ENCODE measurements around the gene DCST2.
A peak's percentile ranks its signal among the peaks of the same experiment; 100 is the strongest.

The DCST2 gene

GRCh38 chr1:155018617-155019348, 14.8 kb downstream of the DCST2 start:
- Histone ChIP-seq H3K4me3 (ENCODE audit: low read length in 2 of 2) (no peak overlapping the region), H3K23ac (ENCODE audit: low read depth, low read length, poor library complexity) (peak overlapping the region; percentile 8), H4K91ac (ENCODE audit: low read depth, low read length, poor library complexity) (no peak overlapping the region), H2BK12ac (ENCODE audit: low read length) (no peak overlapping the region), H3K4me2 (ENCODE audit: insufficient read depth, low read length, poor library complexity, severe bottlenecking) (no peak overlapping the region), H3K9ac (ENCODE audit: low read depth, low read length, poor library complexity) (peak overlapping the region; percentile 63), H2BK15ac (ENCODE audit: low read length) (no peak overlapping the region), H2AK5ac (ENCODE audit: low read depth, low read length) (peak overlapping the region; percentile 88), H3K9me3 (replicated peaks in 1 of 2; ENCODE audit: control insufficient read depth in 2 of 2, insufficient read depth in 1 of 2, low read depth in 1 of 2, low read length in 2 of 2) (no peaks in the 10 kb centered on the region), H3K4me1 (ENCODE audit: control insufficient read depth in 2 of 2, insufficient read depth in 1 of 2, low read depth in 1 of 2, low read length in 2 of 2) (peaks cover 19 to 27% of the 10 kb centered on the region in 2 donors), H2BK5ac (ENCODE audit: low read length) (no peak overlapping the region), H3K4ac (ENCODE audit: low read length) (no peak overlapping the region), H3K18ac (ENCODE audit: low read length) (peak overlapping the region; percentile 91), H3K36me3 (replicated peaks in 1 of 2; ENCODE audit: control insufficient read depth in 2 of 2, insufficient read depth in 2 of 2, low read length in 2 of 2) (peaks cover 14% of the 10 kb centered on the region in 2 donors), H2AFZ (ENCODE audit: low read length) (no peak overlapping the region), H3K79me1 (ENCODE audit: low read depth, low read length) (no peaks in the 10 kb centered on the region), H3K27ac (replicated peaks; ENCODE audit: low read length) (peak overlapping the region; percentile 58), H2BK120ac (ENCODE audit: low read depth, low read length) (no peak overlapping the region), H4K8ac (ENCODE audit: low read depth, low read length) (no peak overlapping the region), H3K14ac (ENCODE audit: low read length) (peak overlapping the region; percentile 32), H3K27me3 (ENCODE audit: control insufficient read depth in 3 of 3, insufficient read depth in 3 of 3, low read depth in 1 of 3, low read length in 3 of 3) (no peaks in the 10 kb centered on the region)
- no CpG with 5 or more reads among the region's 8 CpGs for WGBS, 2 donors (ENCODE audit: extremely low coverage in 2 of 2, insufficient read length in 2 of 2, insufficient replicate concordance in 1 of 2)
- DNase-seq (ENCODE audit: low spot score): peak; percentile 36

GRCh38 chr1:155017946-155018316, 15.7 kb downstream of the DCST2 start:
- no peak overlapping the region for H3K9ac ChIP-seq (ENCODE audit: low read depth, low read length, poor library complexity)
- H2AK5ac ChIP-seq (ENCODE audit: low read depth, low read length): peak overlapping the region; percentile 88
- H4K91ac ChIP-seq (ENCODE audit: low read depth, low read length, poor library complexity): no peak overlapping the region
- H4K8ac ChIP-seq (ENCODE audit: low read depth, low read length): no peak overlapping the region
- H2BK5ac ChIP-seq (ENCODE audit: low read length): peak overlapping the region; percentile 79
- peak overlapping the region; percentile 88 for H3K27ac ChIP-seq (replicated peaks; ENCODE audit: low read length)
- WGBS, 2 donors (ENCODE audit: extremely low coverage in 2 of 2, insufficient read length in 2 of 2, insufficient replicate concordance in 1 of 2): no CpG with 5 or more reads among the region's 6 CpGs
- H3K18ac ChIP-seq (ENCODE audit: low read length): no peak overlapping the region
- no peak overlapping the region for H3K23ac ChIP-seq (ENCODE audit: low read depth, low read length, poor library complexity)
- H3K79me1 ChIP-seq (ENCODE audit: low read depth, low read length): no peaks in the 10 kb centered on the region
- H3K4me2 ChIP-seq (ENCODE audit: insufficient read depth, low read length, poor library complexity, severe bottlenecking): peak overlapping the region; percentile 68
- DNase-seq (ENCODE audit: low spot score): no peak
- no peak overlapping the region for H2BK15ac ChIP-seq (ENCODE audit: low read length)
- no peak overlapping the region for H3K14ac ChIP-seq (ENCODE audit: low read length)
- H3K4ac ChIP-seq (ENCODE audit: low read length): no peak overlapping the region
- no peaks in the 10 kb centered on the region for H3K27me3 ChIP-seq (ENCODE audit: control insufficient read depth in 3 of 3, insufficient read depth in 3 of 3, low read depth in 1 of 3, low read length in 3 of 3)
- peaks cover 14% of the 10 kb centered on the region in 2 donors for H3K36me3 ChIP-seq (replicated peaks in 1 of 2; ENCODE audit: control insufficient read depth in 2 of 2, insufficient read depth in 2 of 2, low read length in 2 of 2)
- H3K9me3 ChIP-seq (replicated peaks in 1 of 2; ENCODE audit: control insufficient read depth in 2 of 2, insufficient read depth in 1 of 2, low read depth in 1 of 2, low read length in 2 of 2): no peaks in the 10 kb centered on the region
- H2AFZ ChIP-seq (ENCODE audit: low read length): peak overlapping the region; percentile 91
- H3K4me1 ChIP-seq (ENCODE audit: control insufficient read depth in 2 of 2, insufficient read depth in 1 of 2, low read depth in 1 of 2, low read length in 2 of 2): peaks cover 19 to 27% of the 10 kb centered on the region in 2 donors
- H3K4me3 ChIP-seq (ENCODE audit: low read length in 2 of 2): no peak overlapping the region
- H2BK120ac ChIP-seq (ENCODE audit: low read depth, low read length): no peak overlapping the region
- no peak overlapping the region for H2BK12ac ChIP-seq (ENCODE audit: low read length)

GRCh38 chr1:155017041-155017945, 16.3 kb downstream of the DCST2 start:
- H3K36me3 ChIP-seq (replicated peaks in 1 of 2; ENCODE audit: control insufficient read depth in 2 of 2, insufficient read depth in 2 of 2, low read length in 2 of 2): peaks cover 14% of the 10 kb centered on the region in 2 donors
- H2BK15ac ChIP-seq (ENCODE audit: low read length): no peak overlapping the region
- peaks cover 24 to 30% of the 10 kb centered on the region in 2 donors for H3K4me1 ChIP-seq (ENCODE audit: control insufficient read depth in 2 of 2, insufficient read depth in 1 of 2, low read depth in 1 of 2, low read length in 2 of 2)
- H3K27ac ChIP-seq (replicated peaks; ENCODE audit: low read length): peak overlapping the region; percentile 88
- H3K79me1 ChIP-seq (ENCODE audit: low read depth, low read length): no peaks in the 10 kb centered on the region
- no peak overlapping the region for H4K91ac ChIP-seq (ENCODE audit: low read depth, low read length, poor library complexity)
- H2BK12ac ChIP-seq (ENCODE audit: low read length): peak overlapping the region; percentile 63
- peak overlapping the region; percentile 68 for H3K4me2 ChIP-seq (ENCODE audit: insufficient read depth, low read length, poor library complexity, severe bottlenecking)
- H4K8ac ChIP-seq (ENCODE audit: low read depth, low read length): no peak overlapping the region
- H3K4me3 ChIP-seq (ENCODE audit: low read length in 2 of 2): peak overlapping the region; percentile 28 to 74
- DNase-seq (ENCODE audit: low spot score): peak; percentile 87
- peak overlapping the region; percentile 77 for H3K23ac ChIP-seq (ENCODE audit: low read depth, low read length, poor library complexity)
- H3K14ac ChIP-seq (ENCODE audit: low read length): no peak overlapping the region
- peak overlapping the region; percentile 91 for H2AFZ ChIP-seq (ENCODE audit: low read length)
- H2BK120ac ChIP-seq (ENCODE audit: low read depth, low read length): no peak overlapping the region
- no CpG with 5 or more reads among the region's 49 CpGs for WGBS, 2 donors (ENCODE audit: extremely low coverage in 2 of 2, insufficient read length in 2 of 2, insufficient replicate concordance in 1 of 2)
- peak overlapping the region; percentile 99 for H2AK5ac ChIP-seq (ENCODE audit: low read depth, low read length)
- peak overlapping the region; percentile 86 for H3K9ac ChIP-seq (ENCODE audit: low read depth, low read length, poor library complexity)
- no peak overlapping the region for H3K4ac ChIP-seq (ENCODE audit: low read length)
- no peaks in the 10 kb centered on the region for H3K27me3 ChIP-seq (ENCODE audit: control insufficient read depth in 3 of 3, insufficient read depth in 3 of 3, low read depth in 1 of 3, low read length in 3 of 3)
- peak overlapping the region; percentile 79 for H2BK5ac ChIP-seq (ENCODE audit: low read length)
- H3K9me3 ChIP-seq (replicated peaks in 1 of 2; ENCODE audit: control insufficient read depth in 2 of 2, insufficient read depth in 1 of 2, low read depth in 1 of 2, low read length in 2 of 2): no peaks in the 10 kb centered on the region
- peak overlapping the region; percentile 85 for H3K18ac ChIP-seq (ENCODE audit: low read length)

All from neuronal stem cell (in vitro differentiated cells).